GM19240 (cell line): ENCODE results near the gene SLF2.
"Not testable (repeated sequence)": the region's sequence is repeated elsewhere in the genome, so short reads cannot be mapped to it uniquely, and the experiment has no call there.

Source experiments
- DNase-seq: peaks from one replicate; pipeline ENCODE4 v3.0.0; 2011; ENCODE audit warnings: low spot score; ENCODE audit not compliant: insufficient read length

SLF2 gene

DNA sequence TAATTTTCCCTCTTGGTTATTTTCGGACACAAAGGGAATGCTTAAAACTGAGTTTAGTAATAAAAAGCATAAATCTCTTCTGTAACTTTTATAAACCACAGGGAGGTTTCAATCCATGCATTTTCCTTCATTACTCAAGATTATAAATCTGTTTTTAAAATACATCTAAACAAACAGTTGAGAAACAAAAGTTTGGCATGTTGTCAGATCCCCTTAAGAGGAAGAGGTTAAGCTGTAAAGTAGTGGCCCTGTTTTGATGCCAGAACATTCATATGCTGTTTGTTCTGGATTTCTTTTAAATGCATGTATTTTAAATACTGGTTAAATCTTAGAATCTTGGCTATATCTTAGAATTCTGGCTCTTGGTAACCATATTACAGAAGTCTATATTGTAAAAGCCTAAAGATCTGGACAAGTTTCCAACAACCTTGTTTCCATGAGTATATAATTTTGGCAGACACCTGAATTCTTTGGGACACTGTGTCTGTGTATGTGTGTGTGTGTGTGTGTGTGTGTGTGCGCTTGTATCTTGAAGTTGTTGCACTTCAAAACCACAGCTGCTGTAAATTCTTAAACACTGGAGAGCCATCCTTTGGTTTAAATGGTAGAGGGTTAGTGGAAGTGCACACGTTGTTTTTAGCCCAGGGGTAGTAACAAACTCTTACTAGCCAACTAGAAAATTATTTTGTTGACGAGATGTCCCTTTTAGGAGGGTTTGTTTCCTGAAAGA, 49.8 kb downstream of the SLF2 start:
- DNase-seq: no peak

DNA sequence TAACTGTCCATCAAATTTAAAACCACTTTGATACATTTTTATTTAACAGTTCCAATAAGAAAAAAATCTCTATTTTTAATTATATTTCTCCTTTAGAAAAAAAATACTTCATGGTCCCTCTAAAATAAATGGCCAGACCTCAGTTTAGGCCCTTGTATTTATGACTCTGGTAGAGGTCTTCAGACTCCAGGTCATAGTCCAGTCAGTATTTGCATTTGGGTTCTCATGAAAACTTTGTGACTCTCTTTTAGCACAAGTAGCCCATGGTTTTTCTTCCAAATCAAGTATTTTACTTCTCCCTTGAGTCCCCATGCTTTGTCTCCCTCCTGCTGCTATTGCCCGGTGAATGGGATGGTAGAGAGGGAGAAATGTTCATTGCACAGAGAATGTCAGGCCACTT, 51.1 kb downstream of the SLF2 start:
- DNase-seq: no peak

DNA sequence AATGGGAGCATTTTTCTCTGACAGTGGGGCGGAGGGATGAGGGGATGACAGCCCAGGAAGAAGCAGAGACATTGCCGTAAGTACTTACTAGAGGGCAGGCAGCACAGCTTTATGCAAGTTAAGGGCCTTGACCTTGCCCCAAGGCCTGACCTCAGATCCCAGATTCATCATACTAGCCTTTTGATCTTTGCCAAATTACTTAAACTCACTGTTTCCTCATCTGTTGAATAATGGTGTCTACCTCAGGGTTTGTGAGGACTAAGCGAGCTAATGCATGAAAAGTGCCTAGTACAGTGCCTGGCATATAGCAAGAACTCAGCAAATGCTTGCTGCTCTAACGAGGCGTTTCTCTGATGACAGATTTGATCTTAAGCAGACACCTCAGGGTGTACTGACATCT, 53.1 kb downstream of the SLF2 start:
- DNase-seq: no peak

DNA sequence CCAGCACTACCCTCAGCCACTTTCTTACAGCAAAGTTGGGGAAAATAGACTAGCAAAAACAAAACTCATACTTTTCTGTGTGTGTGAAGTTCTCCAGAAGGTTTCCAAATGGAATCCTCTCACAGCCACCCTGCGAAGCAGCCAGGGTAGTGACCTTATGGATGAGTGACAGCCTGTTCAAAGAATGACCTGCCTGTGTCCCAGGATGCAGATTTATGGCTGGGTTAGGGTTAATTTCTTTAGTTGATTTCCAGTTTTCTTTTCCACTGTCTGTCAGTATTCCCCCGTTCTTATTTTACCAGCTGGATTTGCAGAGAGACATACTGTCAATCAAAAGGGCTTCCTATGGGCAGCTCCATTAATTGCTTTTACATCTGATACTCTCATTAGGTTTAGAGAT, 54.1 kb downstream of the SLF2 start:
- DNase-seq: no peak

DNA sequence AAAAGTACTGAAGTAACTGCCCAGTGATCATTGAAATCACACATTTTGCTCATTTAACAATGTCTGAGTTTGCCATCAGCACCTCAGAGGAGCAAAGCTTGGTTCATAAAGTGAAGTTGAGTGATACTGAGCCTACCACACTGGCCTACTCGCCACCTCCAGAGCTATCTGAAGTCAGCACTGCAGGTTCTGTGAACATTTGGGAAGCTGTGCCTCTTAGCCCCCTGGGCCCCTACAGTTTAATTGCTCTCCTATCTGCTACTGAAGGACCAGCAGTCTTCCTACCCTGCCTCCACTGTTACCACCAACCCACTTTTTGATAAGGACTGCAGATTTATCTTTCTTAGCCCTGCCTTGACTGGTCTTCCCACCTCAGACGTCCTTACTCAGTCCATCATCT, 54.6 kb downstream of the SLF2 start:
- DNase-seq: no peak

DNA sequence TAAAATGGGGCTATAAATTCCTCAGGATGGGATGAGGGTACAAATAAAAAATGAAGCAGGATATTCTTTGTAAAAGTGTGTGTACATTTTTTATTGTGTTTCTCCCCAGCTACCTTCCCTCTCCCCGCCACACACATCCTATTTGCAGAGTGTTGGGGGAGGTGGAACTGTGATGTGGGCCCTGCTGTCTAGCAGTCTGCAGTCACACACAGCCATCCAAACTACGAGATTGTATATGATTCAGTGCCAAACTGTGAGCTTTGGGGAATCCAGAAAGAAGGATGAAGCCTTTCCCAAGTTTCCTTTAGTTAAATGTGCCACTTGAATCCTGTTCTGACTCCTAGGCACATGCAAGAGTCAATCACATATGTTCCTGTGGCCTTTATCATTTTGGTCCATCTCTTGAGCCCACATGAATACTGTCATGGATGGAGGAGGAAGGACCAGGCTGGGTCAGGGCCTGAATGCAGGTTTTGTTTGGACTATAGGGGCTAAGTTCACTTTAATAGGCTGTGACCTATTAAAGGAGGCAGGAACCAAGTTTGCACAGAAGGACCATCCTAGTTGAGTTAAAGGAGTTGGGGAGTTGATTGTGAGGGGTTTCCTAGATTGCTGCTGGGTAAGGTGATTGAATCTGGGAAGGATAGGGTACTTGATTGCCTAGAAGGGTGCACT, 55.4 kb downstream of the SLF2 start:
- DNase-seq: no peak

DNA sequence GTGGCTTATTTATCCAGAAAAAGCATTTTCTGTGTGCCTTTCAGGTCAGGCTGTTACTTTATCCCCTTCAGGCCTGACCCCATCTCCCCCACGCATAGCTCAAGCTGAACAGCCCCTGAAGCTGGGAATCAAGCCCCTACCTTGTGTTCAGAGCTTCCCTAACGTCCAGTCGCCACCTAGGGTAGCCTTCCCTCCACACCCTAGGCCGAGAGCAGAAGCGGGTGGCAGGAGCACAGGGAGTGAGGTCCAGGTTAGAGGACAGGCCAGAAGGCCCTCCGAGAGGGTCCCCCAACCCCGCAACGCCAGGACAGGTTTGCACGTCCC, 56.1 kb downstream of the SLF2 start:
- no peak for DNase-seq

DNA sequence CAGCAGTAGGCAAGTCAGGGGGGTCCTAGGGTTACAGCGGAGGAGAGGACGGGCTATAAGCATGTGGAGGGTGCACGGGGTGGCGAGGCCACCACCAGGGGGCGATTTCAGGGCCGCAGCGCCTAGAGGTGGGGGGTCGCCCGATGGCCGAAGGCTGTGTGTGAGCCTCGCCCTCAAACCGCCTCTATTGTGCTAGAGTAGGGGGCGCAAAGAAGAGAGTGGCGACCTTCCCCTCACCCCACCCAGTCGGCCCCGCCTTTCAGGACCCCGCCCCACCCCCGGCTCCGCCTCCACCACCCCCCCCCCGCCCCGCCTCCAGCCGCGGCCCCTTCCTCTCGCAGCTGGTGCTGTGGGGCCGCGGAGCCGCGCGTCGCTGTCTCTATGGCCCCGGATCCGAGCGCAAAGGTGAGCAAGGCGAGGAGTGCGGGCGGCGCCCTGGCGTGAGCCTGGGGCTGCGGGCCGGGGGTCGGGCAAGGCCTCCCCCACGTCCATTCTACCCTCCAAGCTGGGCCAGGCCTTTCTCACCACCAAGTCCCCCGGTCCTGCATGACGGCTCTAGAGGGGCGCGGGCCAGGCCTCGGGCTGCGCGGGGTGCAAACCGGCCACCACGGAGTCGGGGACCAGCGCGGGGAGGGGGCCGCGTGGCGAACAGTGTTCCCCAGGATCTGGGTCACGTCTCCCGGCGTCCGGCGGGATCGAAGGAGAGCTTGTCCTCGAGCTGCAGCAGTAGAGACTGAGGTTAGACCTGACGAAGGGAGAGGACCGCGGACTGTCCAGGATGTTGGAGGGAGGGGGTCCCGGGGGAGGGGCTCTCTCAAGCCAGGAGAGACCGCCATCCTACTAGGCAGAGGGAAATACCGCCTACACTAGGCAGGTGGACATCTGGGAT, 56.7 kb downstream of the SLF2 start, which contains the start of gene SEMA4G:
Gene SEMA4G, plus strand, starts transcription at position 318 of the 889 bp plus-strand sequence. CDS start 3,409 bp downstream, outside the sequence.
- peak; percentile 31 for DNase-seq

DNA sequence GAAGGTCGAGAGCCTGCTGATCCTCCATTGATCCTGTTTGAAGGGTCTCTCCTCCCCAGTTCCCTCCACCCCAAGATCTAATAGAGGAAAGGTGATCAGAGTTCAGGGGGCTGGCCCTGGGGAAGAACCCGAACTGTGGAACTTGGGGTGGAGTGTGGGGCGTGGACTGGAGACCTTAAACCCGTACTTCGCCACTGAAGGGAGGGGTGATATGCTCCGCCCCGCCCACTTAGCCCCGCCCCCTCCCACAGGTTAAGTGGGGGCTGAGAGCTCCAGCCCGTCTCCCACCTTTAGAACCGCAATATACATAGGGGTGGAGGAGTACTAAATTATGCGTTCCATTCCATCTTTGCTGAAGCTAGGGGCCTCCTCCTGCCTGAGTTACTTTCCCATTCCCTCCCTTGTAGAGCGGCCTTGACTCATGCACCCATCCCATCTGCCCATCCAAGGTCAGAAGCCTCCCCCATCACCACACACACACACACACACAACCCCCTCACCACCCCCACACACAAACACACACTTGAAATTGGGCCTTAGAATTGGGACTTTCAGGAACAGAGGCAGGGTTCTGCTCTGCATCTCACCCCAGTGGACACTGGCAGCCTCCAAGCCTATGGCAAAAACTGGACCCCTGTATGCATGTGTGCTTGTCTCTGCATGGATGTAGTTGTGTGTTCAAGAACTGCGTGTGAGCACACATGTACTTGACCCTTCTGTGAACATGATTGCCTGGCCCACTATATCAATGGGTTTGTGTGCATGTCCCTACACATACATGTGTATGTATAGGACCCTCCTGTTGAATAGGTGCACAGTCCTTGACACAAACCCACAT, 57.5 kb downstream of the SLF2 start:
- no peak for DNase-seq

DNA sequence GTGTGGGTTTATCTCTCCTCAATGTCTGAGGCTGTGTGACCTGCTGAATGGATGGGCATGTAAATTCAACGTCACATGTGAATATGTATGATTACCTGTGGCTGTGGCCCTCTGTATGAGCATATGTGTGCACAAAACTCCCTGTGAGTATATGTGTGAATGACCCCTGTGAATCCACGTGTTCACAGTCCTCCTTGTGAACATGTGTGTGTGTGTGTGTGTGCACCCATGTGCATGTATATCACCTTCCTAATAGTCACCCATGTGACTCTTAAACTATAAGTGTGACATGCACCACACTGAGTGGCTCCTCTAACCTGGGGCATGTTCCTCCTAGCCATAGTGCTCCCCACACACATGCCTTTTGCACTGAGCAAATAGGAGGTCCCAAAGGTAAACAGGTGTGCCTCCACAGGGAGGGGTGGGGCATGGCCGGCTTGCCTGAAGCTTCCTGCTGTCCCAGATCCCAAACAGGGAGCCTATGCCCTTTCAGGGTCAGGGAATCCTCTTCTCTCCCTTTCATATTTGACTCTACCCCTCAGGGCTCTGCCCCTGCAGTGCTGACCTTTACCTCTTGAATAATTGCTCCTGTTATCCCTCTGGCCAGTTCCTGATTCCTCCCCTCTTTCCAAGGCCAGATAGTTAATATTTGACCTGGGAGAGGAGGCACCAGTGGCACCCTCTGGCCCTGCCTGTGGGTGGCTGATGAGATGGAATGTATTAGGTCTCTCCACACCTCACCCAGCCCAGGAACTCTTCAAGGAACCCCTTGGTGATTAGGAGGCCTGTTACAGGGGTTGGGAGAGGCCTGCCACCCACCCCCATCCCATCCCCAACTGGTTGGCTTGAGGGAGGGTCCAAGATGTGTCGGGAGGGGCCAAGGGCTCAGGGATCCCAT, 58.4 kb downstream of the SLF2 start:
- DNase-seq: no peak

DNA sequence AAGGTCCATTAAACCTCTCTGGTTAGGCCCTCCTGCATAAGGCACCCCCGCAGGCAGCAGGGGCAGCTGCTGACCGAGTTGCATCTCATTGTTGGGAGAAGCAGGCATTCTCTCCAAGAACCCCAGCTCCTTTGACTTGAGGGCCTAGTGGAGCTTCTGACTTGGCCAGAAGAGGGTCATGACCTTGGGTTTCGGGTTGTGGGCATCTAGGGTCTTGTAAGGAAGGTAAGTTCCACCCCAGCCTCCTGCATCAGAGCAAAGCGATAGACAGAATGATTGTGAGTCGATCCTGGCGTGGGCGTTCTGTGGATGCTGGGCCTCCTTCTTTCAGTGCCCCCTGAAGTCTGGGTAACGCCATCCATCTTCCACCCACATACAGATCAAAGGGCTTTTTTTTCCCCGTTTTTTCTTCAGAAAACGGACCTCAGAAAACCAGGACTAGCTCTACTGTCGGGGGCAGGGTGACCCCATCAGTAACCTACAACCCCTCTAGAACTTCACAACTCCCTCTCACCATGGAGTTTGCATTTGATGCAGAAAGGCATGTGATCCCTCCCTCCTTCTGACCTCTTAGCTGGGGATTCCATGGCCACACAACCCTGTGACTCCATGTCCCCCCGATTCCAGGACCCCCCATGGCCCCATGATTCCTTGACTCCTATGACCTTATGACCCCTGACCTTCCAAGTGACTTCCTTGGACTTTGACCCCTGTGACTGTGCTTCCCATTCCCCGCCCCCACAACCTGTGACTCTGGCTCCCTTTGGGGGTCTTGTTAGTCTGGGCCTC, 59.5 kb downstream of the SLF2 start:
- no peak for DNase-seq

DNA sequence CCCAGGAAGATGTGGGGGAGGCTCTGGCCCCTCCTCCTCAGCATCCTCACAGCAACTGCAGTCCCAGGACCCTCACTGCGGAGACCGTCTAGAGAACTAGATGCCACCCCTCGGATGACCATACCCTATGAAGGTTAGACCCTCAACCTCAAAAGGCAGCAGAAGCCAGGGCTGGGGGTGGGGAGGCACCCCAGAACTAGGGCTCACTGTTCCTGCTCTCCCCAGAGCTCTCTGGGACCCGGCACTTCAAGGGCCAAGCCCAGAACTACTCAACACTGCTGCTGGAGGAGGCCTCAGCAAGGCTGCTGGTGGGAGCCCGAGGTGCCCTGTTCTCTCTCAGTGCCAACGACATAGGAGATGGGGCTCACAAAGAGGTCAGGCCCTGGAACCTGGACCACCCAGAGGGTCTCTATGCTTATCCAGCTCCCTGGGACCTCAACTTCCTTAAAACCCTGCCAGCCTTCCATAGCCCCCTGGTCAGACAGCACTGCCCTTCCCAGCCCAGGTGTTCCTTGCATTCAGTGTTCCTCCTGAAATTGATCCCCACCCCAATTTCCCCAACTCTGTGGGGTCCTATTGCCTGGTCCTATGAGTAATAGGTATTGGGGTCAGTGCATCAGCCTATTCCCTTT, 60.3 kb downstream of the SLF2 start:
- no peak for DNase-seq

DNA sequence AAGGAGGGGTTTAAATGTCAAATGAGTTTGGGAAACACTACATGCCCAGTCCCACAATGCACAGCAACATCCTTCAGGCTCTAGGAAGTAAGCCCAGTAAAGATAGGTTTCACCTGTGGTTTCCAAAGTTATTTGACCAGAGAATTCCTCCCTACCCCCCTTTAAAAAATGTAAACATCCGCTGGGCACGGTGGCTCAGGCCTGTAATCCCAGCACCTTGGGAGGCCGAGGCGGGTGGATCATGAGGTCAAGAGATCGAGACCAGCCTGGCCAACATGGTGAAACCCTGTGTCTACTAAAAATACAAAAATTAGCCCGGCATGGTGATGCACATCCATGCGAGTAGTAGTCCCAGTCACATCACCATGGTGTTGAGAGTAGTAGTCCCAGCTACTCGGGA, 62.6 kb downstream of the SLF2 start:
- DNase-seq: not testable (repeated sequence)

DNA sequence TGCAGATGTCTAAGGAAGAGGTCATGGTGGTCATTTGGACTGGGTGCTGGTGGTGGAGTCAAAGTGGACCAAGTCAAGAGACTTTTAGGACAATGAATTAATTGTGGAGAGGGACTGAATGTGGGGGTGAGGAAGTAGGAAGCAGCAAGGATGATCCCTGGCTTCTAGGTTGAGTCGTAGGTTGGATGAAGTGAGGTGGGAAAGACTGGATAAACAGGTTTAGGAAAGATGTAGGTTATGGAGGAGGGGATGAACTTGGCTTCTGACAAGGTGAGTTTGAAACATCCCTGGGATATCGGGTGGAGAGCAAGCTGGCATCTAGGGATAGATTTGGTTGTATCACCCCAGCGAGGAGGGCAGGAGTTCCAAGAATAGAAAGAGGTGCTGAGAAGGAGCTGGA, 64.1 kb downstream of the SLF2 start:
- no peak for DNase-seq

DNA sequence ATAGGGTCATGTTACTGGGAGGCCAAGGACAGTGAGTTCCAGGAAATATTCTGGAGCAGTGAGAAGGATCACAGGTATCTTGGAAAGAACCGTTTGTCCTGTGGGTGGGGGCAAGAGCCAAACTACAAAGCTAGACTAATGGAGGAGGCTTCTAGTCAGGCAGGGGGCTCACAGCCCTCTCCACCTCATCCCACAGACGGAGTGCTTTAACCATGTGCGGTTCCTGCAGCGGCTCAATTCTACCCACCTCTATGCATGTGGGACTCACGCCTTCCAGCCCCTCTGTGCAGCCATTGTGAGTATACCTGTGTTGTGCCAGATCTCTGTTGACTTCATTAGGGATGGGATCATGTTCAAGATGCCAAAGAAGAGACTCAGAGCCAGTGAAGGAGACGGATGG, 64.7 kb downstream of the SLF2 start:
- DNase-seq: no peak

DNA sequence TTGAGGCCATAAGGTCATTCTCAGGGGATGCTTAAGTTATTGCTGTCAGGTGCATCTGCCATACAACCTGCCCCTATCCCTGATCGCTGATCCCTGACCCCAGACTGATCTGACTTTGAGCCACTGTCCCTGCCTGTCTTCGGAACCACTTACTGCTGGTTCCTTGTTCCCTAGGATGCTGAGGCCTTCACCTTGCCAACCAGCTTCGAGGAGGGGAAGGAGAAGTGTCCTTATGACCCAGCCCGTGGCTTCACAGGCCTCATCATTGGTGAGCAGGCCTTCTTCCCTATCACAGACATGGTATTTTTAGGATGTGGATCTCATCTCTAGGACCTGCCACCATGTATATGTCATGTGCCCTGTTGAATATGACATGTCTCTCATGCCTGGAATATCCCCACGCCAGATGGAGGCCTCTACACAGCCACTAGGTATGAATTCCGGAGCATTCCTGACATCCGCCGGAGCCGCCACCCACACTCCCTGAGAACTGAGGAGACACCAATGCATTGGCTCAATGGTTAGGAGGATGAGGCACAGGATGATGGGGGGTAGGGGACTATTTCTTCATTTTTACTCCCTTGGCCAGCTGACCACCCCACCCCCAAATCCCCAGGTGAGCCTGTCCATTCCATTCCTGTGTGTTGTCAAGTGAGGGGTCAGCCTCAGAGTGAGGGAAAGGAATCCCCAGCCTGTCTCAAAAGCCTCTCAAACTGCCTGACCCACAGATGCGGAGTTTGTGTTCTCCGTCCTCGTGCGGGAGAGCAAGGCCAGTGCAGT, 65.5 kb downstream of the SLF2 start:
- DNase-seq: no peak

DNA sequence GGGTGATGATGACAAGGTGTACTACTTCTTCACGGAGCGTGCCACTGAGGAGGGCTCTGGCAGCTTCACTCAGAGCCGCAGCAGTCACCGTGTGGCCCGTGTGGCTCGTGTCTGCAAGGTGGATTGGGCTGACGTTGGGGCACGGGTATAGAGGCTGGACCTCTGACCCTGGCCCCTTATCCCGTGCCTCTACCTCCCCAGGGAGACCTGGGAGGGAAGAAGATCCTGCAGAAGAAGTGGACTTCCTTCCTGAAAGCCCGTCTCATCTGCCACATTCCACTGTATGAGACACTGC, 66.1 kb downstream of the SLF2 start:
- no peak for DNase-seq

DNA sequence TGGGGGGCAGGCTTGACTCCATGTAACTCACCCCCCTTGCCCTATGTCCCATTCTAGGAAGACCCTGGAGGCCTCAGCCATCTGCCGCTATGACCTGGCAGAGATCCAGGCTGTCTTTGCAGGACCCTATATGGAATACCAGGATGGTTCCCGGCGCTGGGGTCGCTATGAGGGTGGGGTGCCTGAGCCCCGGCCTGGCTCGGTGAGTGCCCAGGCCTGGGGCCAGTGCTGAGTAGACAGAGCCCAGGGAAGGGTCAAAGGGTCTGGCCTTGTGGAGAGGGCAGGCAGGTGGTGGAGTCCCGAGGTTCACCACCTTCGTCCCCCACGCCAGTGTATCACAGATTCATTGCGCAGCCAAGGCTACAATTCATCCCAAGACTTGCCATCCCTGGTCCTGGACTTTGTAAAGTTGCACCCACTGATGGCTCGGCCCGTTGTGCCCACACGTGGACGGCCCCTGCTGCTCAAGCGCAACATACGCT, 67.1 kb downstream of the SLF2 start:
- DNase-seq: no peak
